Motor neuron (in vitro differentiated cells): ENCODE data around the gene CORO2A. TPM values are rescaled to one million over a fixed set of nuclear protein-coding genes. Genes with fewer than 3 reads are reported as not detected.
"Not testable (repeated sequence)": the region's sequence is repeated elsewhere in the genome, so short reads cannot be mapped to it uniquely, and the experiment has no call there.

Source experiments
- ATAC-seq, 8 experiments: fragments of 200-7000 bp; cut with Tn5 transposase; replicated peaks in 6 of 8; 2 replicates each; pipeline ENCODE4 v1.8.0; 2021; ENCODE audit warnings: mild to moderate bottlenecking in 8 of 8, moderate library complexity in 8 of 8
- H3K27ac ChIP-seq, 2 donors: fragments of 250-450 bp; sonication (Bioruptor Pico); 2 replicates each; pipeline ENCODE4 v1.9.0; 2021; ENCODE audit warnings: antibody characterized with exemption in 2 of 2, mild to moderate bottlenecking in 2 of 2, moderate library complexity in 1 of 2
- H3K4me1 ChIP-seq, 2 donors: fragments of 250-450 bp; sonication (Bioruptor Pico); replicated peaks in 1 of 2; 2 replicates each; pipeline ENCODE4 v1.6.1; 2021; ENCODE audit warnings: antibody characterized with exemption in 2 of 2, mild to moderate bottlenecking in 2 of 2, moderate library complexity in 1 of 2
- H3K4me3 ChIP-seq, 5 donors: fragments of 250-450 bp; sonication (Bioruptor Pico); 2 replicates each; pipeline ENCODE4 v1.9.0; 2021; ENCODE audit warnings: antibody characterized with exemption in 5 of 5, mild to moderate bottlenecking in 5 of 5, moderate library complexity in 4 of 5
- WGBS, 10 experiments: fragments of 450-650 bp; shearing (Covaris generic); methylation state at CpG; one replicate each; pipeline ENCODE4 v1.0.0; 2022; 5-methylcytosine and 5-hydroxymethylcytosine counted together
- in situ Hi-C, 9 experiments: fragments of 400-800 bp; cut with MboI; loops; one replicate each; pipeline ENCODE4 v1.15.0; 2021; ENCODE audit warnings: low sequenced_read_pairs in 9 of 9, low pct_unique_long_range_greater_than_20kb in 2 of 9; ENCODE audit not compliant: unreplicated experiment in 9 of 9
- total RNA-seq, 8 experiments: library from RNA; unstranded; fragments of 300-600 nt; gene quantifications; 2 replicates each; pipeline versions ENCODE4 v1.2.3 to v1.2.4, GENCODE V29; 2022

CORO2A gene
- total RNA-seq, 8 experiments from 2014 or later: 0.87 to 3.4 (median 2.0) TPM

GRCh38 chr9:98120476-98120875 lies 72.0 kb downstream of the CORO2A start:
- Histone ChIP-seq H3K4me3 (no peak overlapping the region), H3K27ac (no peak overlapping the region), H3K4me1 (peaks cover 0 to 7% of the 10 kb centered on the region in 2 donors)
- no peak for ATAC-seq
- in situ Hi-C loops: loop anchor here in 1 of 9 experiments (25.0 kb wide), 1 partner anchor 142 kb away; the partner anchor contains the start of gene TBC1D2
- 37 to 100% (median 83%) methylated on average over 1 to 3 of the region's 3 CpGs; no CpG with 5 or more reads in 3 of the 10 experiments for WGBS, 10 experiments

GRCh38 chr9:98118640-98119601 lies 73.5 kb downstream of the CORO2A start, which contains the start of gene TRIM14:
Gene TRIM14 (minus strand): TSS chr9:98119222. CDS start chr9:98119188, 34 bp downstream.
- 0 to 53% (median 28%) methylated on average over 2 to 17 of the region's 71 CpGs; no CpG with 5 or more reads in 3 of the 10 experiments for WGBS, 10 experiments
- ATAC-seq: peak; percentile 84 to 94 (median 92)
- Histone ChIP-seq H3K4me1 (peaks cover 0 to 7% of the 10 kb centered on the region in 2 donors), H3K27ac (no peak within 1 kb of the TSS), H3K4me3 (peak within 1 kb of the TSS; percentile 27 to 51 (median 37))
- in situ Hi-C loops: loop anchor here in 1 of 9 experiments (25.0 kb wide), 1 partner anchor 143 kb away; the partner anchor contains the start of gene TBC1D2

GRCh38 chr9:98117984-98118639 lies 74.3 kb downstream of the CORO2A start:
- Histone ChIP-seq H3K4me1 (peaks cover 0 to 7% of the 10 kb centered on the region in 2 donors), H3K4me3 (no peak overlapping the region), H3K27ac (no peak overlapping the region)
- in situ Hi-C loops: loop anchor here in 1 of 9 experiments (25.0 kb wide), 1 partner anchor 144 kb away; the partner anchor contains the start of gene TBC1D2
- 43 to 90% (median 76%) methylated on average over 1 to 5 of the region's 5 CpGs; no CpG with 5 or more reads in 6 of the 10 experiments for WGBS, 10 experiments
- peak in 5 of 8 experiments; percentile 5 to 63 (median 23) for ATAC-seq

GRCh38 chr9:98117097-98117496 lies 75.3 kb downstream of the CORO2A start:
- ATAC-seq, H3K4me3 ChIP-seq, H3K4me1 ChIP-seq, H3K27ac ChIP-seq: not testable (repeated sequence)
- in situ Hi-C loops: loop anchor here in 1 of 9 experiments (25.0 kb wide), 1 partner anchor 145 kb away; the partner anchor contains the start of gene TBC1D2
- WGBS, 10 experiments: 92 to 100% (median 96%) methylated on average over 4 to 6 of the region's 6 CpGs; no CpG with 5 or more reads in 2 of the 10 experiments

GRCh38 chr9:98109052-98109451 lies 83.4 kb downstream of the CORO2A start:
- Histone ChIP-seq H3K4me3 (no peak overlapping the region), H3K27ac (no peak overlapping the region), H3K4me1 (no peaks in the 10 kb centered on the region)
- no peak for ATAC-seq
- 40 to 100% methylated on average over 1 of the region's 3 CpGs; no CpG with 5 or more reads in 8 of the 10 experiments for WGBS, 10 experiments
- in situ Hi-C loops: loop anchor here in 1 of 9 experiments (25.0 kb wide), 1 partner anchor 153 kb away; the partner anchor contains the start of gene TBC1D2

- no peaks in the 10 kb centered on the region for H3K4me1 ChIP-seq
- 0 to 100% (median 79%) methylated on average over 1 to 4 of the region's 5 CpGs; no CpG with 5 or more reads in 1 of the 10 experiments for WGBS, 10 experiments
- in situ Hi-C loops: loop anchor here in 1 of 9 experiments (25.0 kb wide), 1 partner anchor 154 kb away; the partner anchor contains the start of gene TBC1D2
- no peak for ATAC-seq
- no peak overlapping the region for H3K27ac ChIP-seq
- no peak overlapping the region for H3K4me3 ChIP-seq
Observed at GRCh38 chr9:98108531-98109031, 83.9 kb downstream of the CORO2A start.

- WGBS, 10 experiments: 67 to 100% (median 100%) methylated on average over 1 to 2 of the region's 2 CpGs; no CpG with 5 or more reads in 3 of the 10 experiments
- H3K4me1 ChIP-seq: no peaks in the 10 kb centered on the region
- in situ Hi-C loops: loop anchor here in 1 of 9 experiments (25.0 kb wide), 1 partner anchor 154 kb away; the partner anchor contains the start of gene TBC1D2
- no peak overlapping the region for H3K27ac ChIP-seq
- H3K4me3 ChIP-seq: no peak overlapping the region
- ATAC-seq: no peak
Observed at GRCh38 chr9:98107926-98108325, 84.5 kb downstream of the CORO2A start.

- in situ Hi-C loops: loop anchor here in 1 of 9 experiments (25.0 kb wide), 1 partner anchor 157 kb away; the partner anchor contains the start of gene TBC1D2
- ATAC-seq: no peak
- 60 to 100% (median 89%) methylated on average over 2 to 4 of the region's 7 CpGs; no CpG with 5 or more reads in 4 of the 10 experiments for WGBS, 10 experiments
- H3K27ac ChIP-seq: no peak overlapping the region
- peaks cover 9 to 11% of the 10 kb centered on the region in 2 donors for H3K4me1 ChIP-seq
- no peak overlapping the region for H3K4me3 ChIP-seq
Observed at GRCh38 chr9:98105006-98105405, 87.4 kb downstream of the CORO2A start.

- in situ Hi-C loops: loop anchor here in 1 of 9 experiments (25.0 kb wide), 1 partner anchor 158 kb away; the partner anchor contains the start of gene TBC1D2
- Histone ChIP-seq H3K4me3 (no peak overlapping the region), H3K27ac (no peak overlapping the region), H3K4me1 (peaks cover 9 to 11% of the 10 kb centered on the region in 2 donors)
- no peak for ATAC-seq
- WGBS, 10 experiments: 89 to 100% (median 100%) methylated on average over 1 to 3 of the region's 3 CpGs; no CpG with 5 or more reads in 2 of the 10 experiments
Observed at GRCh38 chr9:98104445-98104881, 88.0 kb downstream of the CORO2A start.

- WGBS, 10 experiments: 11 to 84% (median 29%) methylated on average over 1 to 6 of the region's 6 CpGs
- Histone ChIP-seq H3K27ac (no peak overlapping the region), H3K4me1 (peaks cover 9 to 11% of the 10 kb centered on the region in 2 donors), H3K4me3 (no peak overlapping the region)
- in situ Hi-C loops: loop anchor here in 1 of 9 experiments (25.0 kb wide), 1 partner anchor 160 kb away; the partner anchor contains the start of gene TBC1D2
- peak in 6 of 8 experiments; percentile 63 to 77 (median 71) for ATAC-seq
Observed at GRCh38 chr9:98101868-98102273, 90.6 kb downstream of the CORO2A start.

- H3K4me1 ChIP-seq: peaks cover 9 to 11% of the 10 kb centered on the region in 2 donors
- no peak overlapping the region for H3K27ac ChIP-seq
- H3K4me3 ChIP-seq: no peak overlapping the region
- no peak for ATAC-seq
- in situ Hi-C loops: loop anchor here in 1 of 9 experiments (25.0 kb wide), 1 partner anchor 161 kb away; the partner anchor contains the start of gene TBC1D2
- 60 to 100% (median 88%) methylated on average over 2 to 7 of the region's 7 CpGs; no CpG with 5 or more reads in 4 of the 10 experiments for WGBS, 10 experiments
Observed at GRCh38 chr9:98101416-98101815, 91.0 kb downstream of the CORO2A start.

GRCh38 chr9:98100456-98100855 lies 92.0 kb downstream of the CORO2A start:
- in situ Hi-C loops: loop anchor here in 1 of 9 experiments (25.0 kb wide), 1 partner anchor 162 kb away; the partner anchor contains the start of gene TBC1D2
- Histone ChIP-seq H3K4me3 (no peak overlapping the region), H3K4me1 (peaks cover 9 to 11% of the 10 kb centered on the region in 2 donors), H3K27ac (no peak overlapping the region)
- ATAC-seq: no peak
